A673 (cell line): Measurements from ENCODE around the gene DSTYK. TPM values are rescaled to one million over a fixed set of nuclear protein-coding genes. Genes with fewer than 3 reads are reported as not detected.

Source experiments
- BruUV-seq: library from RNA; stranded (reverse); fragments of 400-500 nt; replicated peaks from 2 replicates; lab custom pipeline; 2021; lab: Mats Ljungman, UMichigan
- CTCF ChIA-PET: fragments of 300-600 bp; sonication (Branson Sonifier 250); formaldehyde crosslinking; loops from one replicate; lab custom pipeline; 2022; ENCODE audit warnings: antibody characterized with exemption; lab: Charles Lee
- POLR2A ChIA-PET: fragments of 300-600 bp; sonication (Branson Sonifier 250); formaldehyde crosslinking; loops from one replicate; lab custom pipeline; 2022; ENCODE audit warnings: antibody characterized with exemption; ENCODE audit not compliant: low non-redundant PET; lab: Charles Lee
- DNase-seq: peaks from one replicate; pipeline ENCODE4 v3.0.0-alpha.2; 2015; ENCODE audit warnings: low spot score
- H3K27ac ChIP-seq: fragments of 200-600 bp; sonication (generic); 2 replicates; pipeline ENCODE4 v1.5.1; 2016; ENCODE audit warnings: mixed run types, low read depth, mild to moderate bottlenecking, mixed read lengths, antibody characterized with exemption, low read length; ENCODE audit not compliant: poor library complexity, severe bottlenecking
- H3K27me3 ChIP-seq: fragments of 200-600 bp; sonication (generic); replicated peaks from 2 replicates; pipeline ENCODE4 v1.6.1; 2017; ENCODE audit warnings: mixed run types, low read depth, mild to moderate bottlenecking, mixed read lengths, antibody characterized with exemption, low read length; ENCODE audit not compliant: insufficient read depth, poor library complexity
- H3K36me3 ChIP-seq: fragments of 200-600 bp; sonication (generic); 2 replicates; pipeline ENCODE4 v1.6.1; 2016; ENCODE audit warnings: mixed run types, mild to moderate bottlenecking, mixed read lengths, antibody characterized with exemption, low read length; ENCODE audit not compliant: insufficient read depth, poor library complexity, severe bottlenecking
- H3K4me1 ChIP-seq: fragments of 200-600 bp; sonication (generic); 2 replicates; pipeline ENCODE4 v1.6.1; 2017; ENCODE audit warnings: mixed run types, mild to moderate bottlenecking, mixed read lengths, antibody characterized with exemption, low read length; ENCODE audit not compliant: insufficient read depth, poor library complexity, severe bottlenecking
- H3K4me3 ChIP-seq: fragments of 200-600 bp; sonication (generic); 2 replicates; pipeline ENCODE4 v1.5.1; 2016; ENCODE audit warnings: low read depth, mixed run types, mild to moderate bottlenecking, mixed read lengths, low read length; ENCODE audit not compliant: poor library complexity, severe bottlenecking
- H3K9me3 ChIP-seq: fragments of 200-600 bp; sonication (generic); 2 replicates; pipeline ENCODE4 v1.6.1; 2016; ENCODE audit warnings: mixed run types, low read depth, mild to moderate bottlenecking, mixed read lengths, antibody characterized with exemption, low read length; ENCODE audit not compliant: poor library complexity, severe bottlenecking
- EZH2 ChIP-seq: fragments of 200-600 bp; sonication (generic); IDR thresholded peaks from 2 replicates; pipeline ENCODE4 v1.6.1; 2017; ENCODE audit warnings: borderline replicate concordance, low read depth, mild to moderate bottlenecking, mixed read lengths, antibody characterized with exemption, low read length; ENCODE audit not compliant: poor library complexity, severe bottlenecking
- intact Hi-C: fragments of 100-400 bp; cut with micrococcal nuclease; formaldehyde crosslinking; loops from one replicate; pipeline ENCODE4 v1.10.0; 2022; ENCODE audit not compliant: unreplicated experiment
- total RNA-seq: library from RNA; stranded (reverse); gene quantifications from 2 replicates; pipeline ENCODE4 v1.2.3, GENCODE V29; 2021
- TF ChIP-seq, protein P1 (sequence below): fragments of 300-800, 200-600 bp; sonication (generic); conservative IDR thresholded peaks from 2 replicates; pipeline ENCODE4 v1.5.1; 2017; ENCODE audit warnings: low read depth, mild to moderate bottlenecking, antibody characterized with exemption, low read length, moderate library complexity, mixed read lengths

Gene DSTYK
- total RNA-seq, 1 experiment from 2014 or later = 7.1 TPM

DNA sequence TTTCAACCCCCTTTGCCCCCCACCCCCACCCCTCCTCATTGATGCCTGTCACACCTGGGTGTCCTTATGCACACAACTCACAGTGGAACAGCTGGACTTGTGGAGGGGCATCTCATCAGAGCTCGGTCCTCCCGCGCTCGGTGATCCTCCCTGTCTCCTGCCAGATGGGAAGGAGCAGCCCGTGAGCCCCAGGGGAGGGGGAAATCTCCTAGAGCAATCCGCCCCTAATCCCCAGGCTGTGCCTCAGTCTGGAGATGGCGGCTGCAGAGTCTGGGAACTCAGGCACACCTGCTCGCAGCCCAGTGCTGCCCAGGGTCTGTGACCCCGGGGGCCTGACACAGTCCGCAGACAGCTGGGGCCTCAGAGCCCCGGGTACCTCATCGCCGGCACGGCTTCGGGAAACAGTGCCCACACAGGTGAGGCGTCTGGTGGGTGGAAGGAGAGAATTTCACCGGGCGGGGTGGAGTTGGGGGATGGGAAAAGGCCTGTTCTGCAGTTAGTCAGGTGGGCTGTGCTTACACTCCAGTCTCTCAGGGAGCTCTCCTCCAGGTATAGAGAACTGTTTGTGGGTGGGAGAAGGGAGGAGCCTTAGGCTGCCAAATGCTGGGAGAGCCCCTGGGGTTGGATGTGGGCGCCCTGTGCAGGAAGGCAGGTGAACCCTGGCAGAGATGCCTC, 45.6 kb upstream of the DSTYK start:
- POLR2A ChIA-PET = no interaction called here
- no TSS peak for BruUV-seq

DNA sequence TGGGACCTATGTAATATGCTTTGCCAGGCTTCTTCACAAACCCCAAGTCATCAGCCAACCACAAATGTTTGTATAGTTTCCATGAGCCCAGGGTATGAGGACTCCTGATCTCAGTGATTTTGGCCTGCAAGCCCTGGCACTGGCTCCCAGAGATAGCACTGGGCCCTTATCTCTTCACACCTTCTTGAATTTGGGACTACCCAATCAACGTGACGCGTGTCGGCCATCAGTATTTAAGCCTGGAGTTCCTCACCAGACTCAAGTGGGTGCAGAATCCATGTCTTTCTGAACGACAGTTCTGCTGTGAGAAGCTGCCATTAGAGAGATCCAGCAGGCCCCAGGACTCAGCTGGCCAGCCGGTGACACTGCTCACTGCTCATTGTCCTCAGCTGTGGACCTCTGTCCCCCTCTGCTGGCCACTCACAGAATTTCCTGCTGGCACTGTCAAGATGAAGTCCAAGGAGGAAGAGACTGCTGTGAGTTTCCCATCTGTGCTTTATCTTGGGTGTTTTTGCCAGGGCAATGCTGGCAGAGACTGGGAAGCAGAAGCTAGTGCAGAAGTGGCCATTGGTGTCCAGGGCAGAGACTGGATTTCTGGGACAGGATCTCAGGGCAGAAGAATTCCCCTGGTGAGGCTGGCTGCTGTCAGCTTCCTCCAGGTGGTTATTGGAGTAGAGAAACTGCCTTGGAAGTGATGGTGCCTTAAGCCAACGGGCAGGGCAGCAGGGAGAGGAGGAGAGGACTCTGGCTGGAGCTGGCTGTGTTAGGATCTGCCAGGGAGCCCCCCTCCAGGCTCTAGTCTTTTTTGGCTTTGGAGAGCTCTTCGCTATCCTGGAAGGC, 44.7 kb upstream of the DSTYK start:
- H3K4me3 ChIP-seq = no peak overlapping the region
- H3K27me3 ChIP-seq = no peaks in the 10 kb centered on the region
- no peaks in the 10 kb centered on the region for H3K36me3 ChIP-seq
- BruUV-seq = no TSS peak
- ChIA-PET CTCF (interaction anchor here (0.6 to 1.9 kb wide), 13 partner anchors 10 to 281 kb away, joined by 3 to 10 read pairs (median 4); no protein-coding TSS in a partner anchor), POLR2A (no interaction called here)
- peak; percentile 86 for DNase-seq
- peaks cover 5% of the 10 kb centered on the region for H3K4me1 ChIP-seq
- no peaks in the 10 kb centered on the region for H3K9me3 ChIP-seq
- no peak overlapping the region for H3K27ac ChIP-seq
- TF ChIP-seq, protein P1, sequence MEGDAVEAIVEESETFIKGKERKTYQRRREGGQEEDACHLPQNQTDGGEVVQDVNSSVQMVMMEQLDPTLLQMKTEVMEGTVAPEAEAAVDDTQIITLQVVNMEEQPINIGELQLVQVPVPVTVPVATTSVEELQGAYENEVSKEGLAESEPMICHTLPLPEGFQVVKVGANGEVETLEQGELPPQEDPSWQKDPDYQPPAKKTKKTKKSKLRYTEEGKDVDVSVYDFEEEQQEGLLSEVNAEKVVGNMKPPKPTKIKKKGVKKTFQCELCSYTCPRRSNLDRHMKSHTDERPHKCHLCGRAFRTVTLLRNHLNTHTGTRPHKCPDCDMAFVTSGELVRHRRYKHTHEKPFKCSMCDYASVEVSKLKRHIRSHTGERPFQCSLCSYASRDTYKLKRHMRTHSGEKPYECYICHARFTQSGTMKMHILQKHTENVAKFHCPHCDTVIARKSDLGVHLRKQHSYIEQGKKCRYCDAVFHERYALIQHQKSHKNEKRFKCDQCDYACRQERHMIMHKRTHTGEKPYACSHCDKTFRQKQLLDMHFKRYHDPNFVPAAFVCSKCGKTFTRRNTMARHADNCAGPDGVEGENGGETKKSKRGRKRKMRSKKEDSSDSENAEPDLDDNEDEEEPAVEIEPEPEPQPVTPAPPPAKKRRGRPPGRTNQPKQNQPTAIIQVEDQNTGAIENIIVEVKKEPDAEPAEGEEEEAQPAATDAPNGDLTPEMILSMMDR = peak; percentile 94
- TF ChIP-seq EZH2 = no peak
- intact Hi-C loops = loop anchor here (1.0 to 5.0 kb wide), 4 partner anchors 134 to 449 kb away; partner anchors contain the start of gene RBBP5

More for the DNA sequence above, 45.6 kb upstream of the DSTYK start:
- Histone ChIP-seq H3K27me3 (no peaks in the 10 kb centered on the region), H3K4me3 (no peak overlapping the region), H3K9me3 (no peaks in the 10 kb centered on the region), H3K36me3 (no peaks in the 10 kb centered on the region), H3K27ac (no peak overlapping the region), H3K4me1 (peaks cover 14% of the 10 kb centered on the region)
- CTCF ChIA-PET = interaction anchor here (0.9 to 1.9 kb wide), 5 partner anchors 11 to 196 kb away, joined by 3 to 10 read pairs (median 4); no protein-coding TSS in a partner anchor
- no peak for DNase-seq
- no peak for TF ChIP-seq EZH2
- TF ChIP-seq, protein P1 = no peak
- intact Hi-C loops = loop anchor here (1.0 to 5.0 kb wide), 4 partner anchors 135 to 450 kb away; partner anchors contain the start of gene RBBP5

DNA sequence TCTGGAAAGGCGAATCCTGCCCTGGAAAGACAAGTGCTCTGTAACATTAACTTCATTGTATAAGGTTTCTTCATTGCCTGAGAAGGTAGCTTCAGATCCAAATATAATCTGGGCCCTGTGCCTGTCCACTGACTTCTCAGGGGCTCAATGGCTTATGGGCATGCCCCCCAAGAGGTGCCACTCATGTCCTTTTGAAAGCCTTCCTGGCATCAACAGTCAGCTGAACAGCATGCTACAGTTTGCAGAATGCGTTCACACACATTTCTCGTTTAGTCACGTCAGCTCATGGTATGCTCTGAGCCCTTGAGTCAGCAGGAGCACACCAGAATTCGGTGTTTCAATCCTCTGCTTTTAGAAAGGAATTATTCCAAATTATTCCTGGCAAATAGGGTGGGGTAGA, 40.1 kb upstream of the DSTYK start:
- no TSS peak for BruUV-seq
- no peak for DNase-seq
- CTCF ChIA-PET = interaction anchor here (0.9 to 1.8 kb wide), 2 partner anchors 190 to 262 kb away, joined by 3 to 5 read pairs; no protein-coding TSS in a partner anchor
- POLR2A ChIA-PET = no interaction called here
- no peaks in the 10 kb centered on the region for H3K27me3 ChIP-seq
- no peak for TF ChIP-seq EZH2
- TF ChIP-seq, protein P1 = no peak
- H3K4me1 ChIP-seq = no peaks in the 10 kb centered on the region
- H3K4me3 ChIP-seq = no peak overlapping the region
- intact Hi-C loops = no loop called here
- H3K9me3 ChIP-seq = no peaks in the 10 kb centered on the region
- H3K36me3 ChIP-seq = no peaks in the 10 kb centered on the region
- H3K27ac ChIP-seq = no peak overlapping the region
